Glutamatergic neuron (in vitro differentiated cells): ENCODE results near the gene PMM2. TPM values are rescaled to one million over a fixed set of nuclear protein-coding genes. Genes with fewer than 3 reads are reported as not detected.
A peak's percentile ranks its signal among the peaks of the same experiment; 100 is the strongest.

Source experiments
- DNase-seq: peaks from one replicate; pipeline ENCODE4 v3.0.0; 2022
- H3K27ac Mint-ChIP-seq: one replicate; pipeline ENCODE4 v1.8.0; 2020; ENCODE audit warnings: mild to moderate bottlenecking, mixed read lengths, inconsistent platforms; ENCODE audit not compliant: unreplicated experiment
- H3K27me3 Mint-ChIP-seq: one replicate; pipeline ENCODE4 v1.8.0; 2020; ENCODE audit warnings: mild to moderate bottlenecking, moderate library complexity, mixed read lengths, inconsistent platforms; ENCODE audit not compliant: unreplicated experiment
- H3K36me3 Mint-ChIP-seq: one replicate; pipeline ENCODE4 v1.8.0; 2020; ENCODE audit warnings: mild to moderate bottlenecking, mixed read lengths, inconsistent platforms; ENCODE audit not compliant: unreplicated experiment
- H3K4me1 Mint-ChIP-seq: one replicate; pipeline ENCODE4 v1.8.0; 2020; ENCODE audit warnings: mild to moderate bottlenecking, low read depth, mixed read lengths, inconsistent platforms; ENCODE audit not compliant: unreplicated experiment
- H3K4me3 Mint-ChIP-seq: one replicate; pipeline ENCODE4 v1.8.0; 2020; ENCODE audit warnings: mild to moderate bottlenecking, mixed read lengths, inconsistent platforms; ENCODE audit not compliant: unreplicated experiment
- H3K9me3 Mint-ChIP-seq: one replicate; pipeline ENCODE4 v1.8.0; 2020; ENCODE audit warnings: mild to moderate bottlenecking, moderate library complexity, mixed read lengths, inconsistent platforms; ENCODE audit not compliant: unreplicated experiment
- CTCF ChIP-seq: fragments of 200-600 bp; sonication (generic); IDR thresholded peaks from one replicate; pipeline ENCODE4 v1.5.0; 2021; ENCODE audit not compliant: partially characterized antibody, unreplicated experiment
- total RNA-seq: library from RNA; stranded (reverse); fragmentation: NEBNext Ultra II Directional; extraction: Animal tissue kit (Norgen Biotek cat#: 25700); gene quantifications from one replicate; pipeline ENCODE4 v1.2.1, GENCODE V29; 2021; ENCODE audit not compliant: unreplicated experiment

Gene PMM2
- total RNA-seq, 1 donor from 2014 or later: 23.2 TPM

- Mint-ChIP-seq H3K9me3 (peaks cover 11% of the 10 kb centered on the region), H3K4me1 (peaks cover 33% of the 10 kb centered on the region), H3K4me3 (peak overlapping the region; percentile 75), H3K27ac (peak overlapping the region; percentile 71), H3K27me3 (peaks cover 25% of the 10 kb centered on the region), H3K36me3 (no peaks in the 10 kb centered on the region)
- DNase-seq: no peak
- no peak for TF ChIP-seq CTCF
Measured at GRCh38 chr16:8863594-8864424, 66.2 kb downstream of the PMM2 start.

GRCh38 chr16:8864480-8865110 lies 67.0 kb downstream of the PMM2 start:
- peak overlapping the region; percentile 77 for H3K27ac Mint-ChIP-seq
- no peak for DNase-seq

GRCh38 chr16:8865145-8865882 lies 67.7 kb downstream of the PMM2 start:
- Mint-ChIP-seq H3K27ac (peak overlapping the region; percentile 89), H3K4me1 (peaks cover 33% of the 10 kb centered on the region)

More at GRCh38 chr16:8864480-8865110, 67.0 kb downstream of the PMM2 start:
- H3K27me3 Mint-ChIP-seq: peaks cover 26% of the 10 kb centered on the region
- H3K4me3 Mint-ChIP-seq: peak overlapping the region; percentile 75
- peaks cover 36% of the 10 kb centered on the region for H3K4me1 Mint-ChIP-seq
- peaks cover 15% of the 10 kb centered on the region for H3K9me3 Mint-ChIP-seq
- no peak for TF ChIP-seq CTCF
- H3K36me3 Mint-ChIP-seq: no peaks in the 10 kb centered on the region

GRCh38 chr16:8866118-8866883 lies 68.7 kb downstream of the PMM2 start:
- Mint-ChIP-seq H3K9me3 (peaks cover 15% of the 10 kb centered on the region), H3K27ac (peak overlapping the region; percentile 89), H3K27me3 (peaks cover 24% of the 10 kb centered on the region)

More at GRCh38 chr16:8865145-8865882, 67.7 kb downstream of the PMM2 start:
- peaks cover 24% of the 10 kb centered on the region for H3K27me3 Mint-ChIP-seq
- H3K36me3 Mint-ChIP-seq: no peaks in the 10 kb centered on the region
- no peak for TF ChIP-seq CTCF
- H3K4me3 Mint-ChIP-seq: peak overlapping the region; percentile 84
- H3K9me3 Mint-ChIP-seq: peaks cover 15% of the 10 kb centered on the region
- DNase-seq: no peak

More at GRCh38 chr16:8866118-8866883, 68.7 kb downstream of the PMM2 start:
- Mint-ChIP-seq H3K4me3 (peak overlapping the region; percentile 84), H3K4me1 (peaks cover 28% of the 10 kb centered on the region), H3K36me3 (no peaks in the 10 kb centered on the region)
- TF ChIP-seq CTCF: no peak
- DNase-seq: peak; percentile 80
